Sigmoid colon (tissue), 3 donors: ENCODE data around the gene S100A5.

ENCODE experiments used
- CTCF ChIP-seq, 4 experiments: fragments of 450-650 bp in 3 of 4; fragments of 200-600 bp in 1 of 4; IDR thresholded peaks; one replicate each; pipeline ENCODE4 v1.5.1; 2016 to 2019; ENCODE audit warnings: antibody characterized with exemption in 4 of 4, mild to moderate bottlenecking in 3 of 4, moderate library complexity in 2 of 4
- POLR2A ChIP-seq, 2 donors: fragments of 450-650 bp; IDR thresholded peaks; one replicate each; pipeline ENCODE4 v1.6.1; 2016; ENCODE audit warnings: antibody characterized with exemption in 2 of 2, mild to moderate bottlenecking in 2 of 2, moderate library complexity in 2 of 2

- TF ChIP-seq CTCF (IDR thresholded peaks at IDR 0.05) (no peak), POLR2A (IDR thresholded peaks at IDR 0.05) (no peak)
Measured at GRCh38 chr1:153503766-153504165, 37.0 kb downstream of the S100A5 start.
